Sigmoid colon (tissue), 7 donors: Measurements from ENCODE around the gene DTX1. TPM values are rescaled to one million over a fixed set of nuclear protein-coding genes. Genes with fewer than 3 reads are reported as not detected.

Experiments used
- DNase-seq: peaks from one replicate; pipeline ENCODE4 v3.0.0-alpha.2; 2019
- H3K27ac ChIP-seq, 4 donors: fragments of 200-600 bp; sonication (generic); one replicate each; pipeline ENCODE4 v1.5.1; 2016 to 2019; ENCODE audit warnings: mild to moderate bottlenecking in 1 of 4
- H3K27me3 ChIP-seq, 3 donors: fragments of 200-600 bp; sonication (generic); one replicate each; pipeline ENCODE4 v1.5.1; 2019; ENCODE audit warnings: mild to moderate bottlenecking in 1 of 3
- H3K36me3 ChIP-seq, 4 donors: fragments of 200-600 bp; sonication (generic); one replicate each; pipeline ENCODE4 v1.5.1; 2016 to 2019
- H3K4me1 ChIP-seq, 4 donors: fragments of 200-600 bp; sonication (generic); one replicate each; pipeline ENCODE4 v1.5.1; 2017 to 2019
- H3K4me3 ChIP-seq, 4 donors: fragments of 200-600 bp; sonication (generic); one replicate each; pipeline ENCODE4 v1.5.1; 2017 to 2019; ENCODE audit warnings: mild to moderate bottlenecking in 2 of 4, moderate library complexity in 1 of 4
- H3K9me3 ChIP-seq, 4 donors: fragments of 200-600 bp in 3 of 4; sonication (generic) in 3 of 4; one replicate each; pipeline versions ENCODE4 v1.5.1 to v1.6.1; 2013 to 2019
- CTCF ChIP-seq, 4 experiments: fragments of 450-650 bp in 3 of 4; fragments of 200-600 bp in 1 of 4; IDR thresholded peaks; one replicate each; pipeline ENCODE4 v1.5.1; 2016 to 2019; ENCODE audit warnings: antibody characterized with exemption in 4 of 4, mild to moderate bottlenecking in 3 of 4, moderate library complexity in 2 of 4
- EP300 ChIP-seq, 4 donors: sonication (generic); formaldehyde crosslinking; IDR thresholded peaks; one replicate each; pipeline ENCODE4 v1.6.1; 2017; ENCODE audit warnings: antibody characterized with exemption in 4 of 4
- POLR2A ChIP-seq, 2 donors: fragments of 450-650 bp; IDR thresholded peaks; one replicate each; pipeline ENCODE4 v1.6.1; 2016; ENCODE audit warnings: antibody characterized with exemption in 2 of 2, mild to moderate bottlenecking in 2 of 2, moderate library complexity in 2 of 2
- POLR2AphosphoS5 ChIP-seq, 4 donors: sonication (generic); formaldehyde crosslinking; IDR thresholded peaks; one replicate each; pipeline ENCODE4 v1.6.1; 2017; ENCODE audit warnings: antibody characterized with exemption in 4 of 4
- WGBS, 2 donors: extraction: QIAGEN DNeasy Blood & Tissue Kit; methylation state at CpG; one replicate each; pipeline ENCODE4 v1.1.7; 2013; 5-methylcytosine and 5-hydroxymethylcytosine counted together
- intact Hi-C: fragments of 100-400 bp; cut with DNase I; formaldehyde crosslinking; loops from one replicate; pipeline ENCODE4 v1.15.1; 2023
- polyA plus RNA-seq, 3 donors: library from polyadenylated mRNA; stranded (reverse); fragments of 200-250 nt; gene quantifications; one replicate each; pipeline ENCODE4 v1.2.3, GENCODE V29; 2013
- total RNA-seq, 4 donors: library from RNA; depleted of rRNA; stranded (reverse); fragments of >200 nt; gene quantifications; one replicate each; pipeline ENCODE4 v1.1.0, GENCODE V29; 2016
- donor health status: healthy with polysubstance abuse.
- donor health status: Bipolar disorder and iron deficiency.
- donor health status: healthy.

DTX1 gene
- total and polyA plus RNA-seq, 7 donors: 1.2 to 15.8 (median 3.0) TPM

DNA sequence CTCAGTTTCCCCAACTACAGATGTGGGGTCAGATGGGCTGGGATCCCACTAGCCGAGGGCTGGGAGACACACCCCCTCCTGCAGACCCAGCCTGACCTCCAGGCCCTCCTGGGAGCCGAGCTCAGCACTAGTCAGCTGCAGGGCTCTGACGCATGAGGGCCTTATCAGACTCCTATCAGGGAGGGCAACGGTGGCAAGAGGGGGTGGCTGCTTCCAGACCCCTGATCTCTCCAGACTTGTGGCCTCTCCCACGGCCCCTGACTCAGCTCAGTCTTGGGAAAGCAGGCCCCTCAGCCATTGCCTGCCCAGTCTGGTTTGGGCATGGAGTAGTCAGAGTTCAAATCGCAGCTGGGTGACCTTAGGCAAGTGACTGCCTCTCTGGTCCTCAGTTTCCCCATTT lies 76.5 kb downstream of the DTX1 start:
- H3K4me3 ChIP-seq: no peak overlapping the region
- no peaks in the 10 kb centered on the region for H3K4me1 ChIP-seq
- H3K27me3 ChIP-seq: peaks cover 7 to 72% (median 32%) of the 10 kb centered on the region in 3 donors
- DNase-seq: no peak
- no peaks in the 10 kb centered on the region for H3K9me3 ChIP-seq
- no peak overlapping the region for H3K27ac ChIP-seq
- WGBS, 2 donors: 80 to 86% methylated on average over 6 of the region's 6 CpGs
- TF ChIP-seq EP300 (IDR thresholded peaks at IDR 0.05): no peak
- no peak for TF ChIP-seq POLR2AphosphoS5 (IDR thresholded peaks at IDR 0.05)
- no peak for TF ChIP-seq CTCF (IDR thresholded peaks at IDR 0.05)
- TF ChIP-seq POLR2A (IDR thresholded peaks at IDR 0.05): no peak
- intact Hi-C loops: no loop called here
- no peaks in the 10 kb centered on the region for H3K36me3 ChIP-seq

- intact Hi-C loops: no loop called here
These were observed 77.1 kb downstream of the DTX1 start for GRCh38 chr12:113133666-113134065.

DNA sequence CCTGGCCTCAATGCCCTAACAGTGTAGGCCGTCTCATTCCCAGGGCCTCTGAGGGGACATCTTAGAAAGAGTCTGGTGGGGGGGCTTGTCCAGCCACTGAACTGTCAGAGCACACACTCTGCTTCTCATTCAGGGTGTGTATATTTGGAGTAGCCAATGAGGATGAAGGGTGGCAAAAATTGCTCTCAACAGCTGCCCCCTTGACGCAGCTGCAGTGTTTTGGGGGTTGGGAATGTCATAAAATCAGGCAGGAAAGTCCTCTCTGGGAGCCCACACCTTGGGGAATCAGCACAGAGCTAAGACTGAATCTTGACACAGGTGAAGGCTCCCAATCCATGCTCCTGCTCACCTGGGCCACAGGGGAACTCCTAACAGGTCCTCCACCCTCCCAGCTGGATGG lies 77.5 kb downstream of the DTX1 start:
- Histone ChIP-seq H3K36me3 (no peaks in the 10 kb centered on the region), H3K4me1 (no peaks in the 10 kb centered on the region), H3K27me3 (peaks cover 7 to 72% (median 32%) of the 10 kb centered on the region in 3 donors), H3K9me3 (no peaks in the 10 kb centered on the region), H3K4me3 (no peak overlapping the region), H3K27ac (no peak overlapping the region)
- no peak for DNase-seq
- WGBS, 2 donors: 40 to 62% methylated on average over 2 of the region's 2 CpGs
- intact Hi-C loops: no loop called here
- no peak for TF ChIP-seq CTCF (IDR thresholded peaks at IDR 0.05)
- TF ChIP-seq POLR2AphosphoS5 (IDR thresholded peaks at IDR 0.05): no peak
- no peak for TF ChIP-seq POLR2A (IDR thresholded peaks at IDR 0.05)
- no peak for TF ChIP-seq EP300 (IDR thresholded peaks at IDR 0.05)

More at GRCh38 chr12:113133666-113134065, 77.1 kb downstream of the DTX1 start:
- no peaks in the 10 kb centered on the region for H3K9me3 ChIP-seq
- DNase-seq: no peak
- WGBS, 2 donors: 62 to 75% methylated on average over 3 of the region's 3 CpGs
- no peak overlapping the region for H3K27ac ChIP-seq
- no peak for TF ChIP-seq POLR2AphosphoS5 (IDR thresholded peaks at IDR 0.05)
- no peak for TF ChIP-seq EP300 (IDR thresholded peaks at IDR 0.05)
- TF ChIP-seq CTCF (IDR thresholded peaks at IDR 0.05): no peak
- no peak for TF ChIP-seq POLR2A (IDR thresholded peaks at IDR 0.05)
- peaks cover 7 to 72% (median 32%) of the 10 kb centered on the region in 3 donors for H3K27me3 ChIP-seq
- no peaks in the 10 kb centered on the region for H3K4me1 ChIP-seq
- no peaks in the 10 kb centered on the region for H3K36me3 ChIP-seq
- no peak overlapping the region for H3K4me3 ChIP-seq

- H3K27me3 ChIP-seq: peaks cover 7 to 70% (median 32%) of the 10 kb centered on the region in 3 donors
- H3K27ac ChIP-seq: no peak overlapping the region
- no peaks in the 10 kb centered on the region for H3K9me3 ChIP-seq
- TF ChIP-seq POLR2A (IDR thresholded peaks at IDR 0.05): no peak
- TF ChIP-seq CTCF (IDR thresholded peaks at IDR 0.05): no peak
- no peak for TF ChIP-seq POLR2AphosphoS5 (IDR thresholded peaks at IDR 0.05)
- no peak for TF ChIP-seq EP300 (IDR thresholded peaks at IDR 0.05)
- intact Hi-C loops: no loop called here
- H3K36me3 ChIP-seq: no peaks in the 10 kb centered on the region
- H3K4me1 ChIP-seq: no peaks in the 10 kb centered on the region
- 16 to 52% methylated on average over 6 of the region's 6 CpGs for WGBS, 2 donors
- no peak for DNase-seq
- no peak overlapping the region for H3K4me3 ChIP-seq
These were observed 78.0 kb downstream of the DTX1 start for GRCh38 chr12:113134521-113134951.
